ENCODE data around the gene ARL4C.

DNA sequence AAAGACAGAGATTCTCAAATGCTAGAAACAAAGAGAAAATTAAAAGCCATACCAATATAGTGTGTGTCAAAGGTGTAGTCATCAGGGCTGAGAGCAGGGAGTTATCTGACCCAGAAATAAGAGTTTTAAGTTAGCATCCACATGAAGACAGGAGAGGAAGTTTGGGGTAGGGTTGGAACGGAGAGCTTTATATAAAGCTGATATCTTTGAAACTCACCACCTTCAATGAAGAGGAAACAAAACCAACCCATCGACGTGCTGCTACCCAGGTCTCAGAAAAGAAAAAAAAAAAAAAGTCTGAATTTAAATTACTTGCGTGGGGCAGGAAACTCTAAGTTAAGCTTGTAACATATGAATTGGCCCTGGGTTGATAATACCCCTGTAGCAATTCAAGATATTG is 42.4 kb downstream of the ARL4C start:
- TF ChIP-seq, protein P1, sequence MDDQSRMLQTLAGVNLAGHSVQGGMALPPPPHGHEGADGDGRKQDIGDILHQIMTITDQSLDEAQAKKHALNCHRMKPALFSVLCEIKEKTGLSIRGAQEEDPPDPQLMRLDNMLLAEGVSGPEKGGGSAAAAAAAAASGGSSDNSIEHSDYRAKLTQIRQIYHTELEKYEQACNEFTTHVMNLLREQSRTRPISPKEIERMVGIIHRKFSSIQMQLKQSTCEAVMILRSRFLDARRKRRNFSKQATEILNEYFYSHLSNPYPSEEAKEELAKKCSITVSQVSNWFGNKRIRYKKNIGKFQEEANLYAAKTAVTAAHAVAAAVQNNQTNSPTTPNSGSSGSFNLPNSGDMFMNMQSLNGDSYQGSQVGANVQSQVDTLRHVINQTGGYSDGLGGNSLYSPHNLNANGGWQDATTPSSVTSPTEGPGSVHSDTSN (IDR thresholded peaks at IDR 0.05), result no peak
- TF ChIP-seq GABPA (IDR thresholded peaks at IDR 0.05; ENCODE audit: low read depth) (no peak), NFIC (IDR thresholded peaks at IDR 0.05; ENCODE audit: borderline replicate concordance) (no peak), ELF1 (IDR thresholded peaks at IDR 0.05) (no peak), MEF2A (IDR thresholded peaks at IDR 0.05; ENCODE audit: borderline replicate concordance, low read depth) (no peak), POLR2AphosphoS5 (IDR thresholded peaks at IDR 0.05; ENCODE audit: low read depth, low read length) (no peak), JUND (IDR thresholded peaks at IDR 0.05) (no peak), CHD2 (IDR thresholded peaks at IDR 0.05; ENCODE audit: low read length, partially characterized antibody) (no peak), RCOR1 (IDR thresholded peaks at IDR 0.05; ENCODE audit: low read length) (no peak), YY1 (IDR thresholded peaks at IDR 0.05; ENCODE audit: low read depth) (no peak), TAF1 (IDR thresholded peaks at IDR 0.05; ENCODE audit: borderline replicate concordance, low read depth, low read length) (no peak)
- TF ChIP-seq, protein P2, sequence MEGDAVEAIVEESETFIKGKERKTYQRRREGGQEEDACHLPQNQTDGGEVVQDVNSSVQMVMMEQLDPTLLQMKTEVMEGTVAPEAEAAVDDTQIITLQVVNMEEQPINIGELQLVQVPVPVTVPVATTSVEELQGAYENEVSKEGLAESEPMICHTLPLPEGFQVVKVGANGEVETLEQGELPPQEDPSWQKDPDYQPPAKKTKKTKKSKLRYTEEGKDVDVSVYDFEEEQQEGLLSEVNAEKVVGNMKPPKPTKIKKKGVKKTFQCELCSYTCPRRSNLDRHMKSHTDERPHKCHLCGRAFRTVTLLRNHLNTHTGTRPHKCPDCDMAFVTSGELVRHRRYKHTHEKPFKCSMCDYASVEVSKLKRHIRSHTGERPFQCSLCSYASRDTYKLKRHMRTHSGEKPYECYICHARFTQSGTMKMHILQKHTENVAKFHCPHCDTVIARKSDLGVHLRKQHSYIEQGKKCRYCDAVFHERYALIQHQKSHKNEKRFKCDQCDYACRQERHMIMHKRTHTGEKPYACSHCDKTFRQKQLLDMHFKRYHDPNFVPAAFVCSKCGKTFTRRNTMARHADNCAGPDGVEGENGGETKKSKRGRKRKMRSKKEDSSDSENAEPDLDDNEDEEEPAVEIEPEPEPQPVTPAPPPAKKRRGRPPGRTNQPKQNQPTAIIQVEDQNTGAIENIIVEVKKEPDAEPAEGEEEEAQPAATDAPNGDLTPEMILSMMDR (IDR thresholded peaks at IDR 0.05), result no peak

All from SK-N-SH (cell line).